ENCODE results near the gene TMSB15A.
"Not testable (repeated sequence)": the region's sequence is repeated elsewhere in the genome, so short reads cannot be mapped to it uniquely, and the experiment has no call there.

Gene TMSB15A

GRCh38 chrX:102515975-102516941, at the start of gene TMSB15A:
TMSB15A (minus strand) TSS chrX:102516739.
- peak; percentile 67 for DNase-seq

- DNase-seq = no peak
Measured at GRCh38 chrX:102560423-102561068, 44.0 kb upstream of the TMSB15A start.

GRCh38 chrX:102558607-102559006, 42.1 kb upstream of the TMSB15A start:
- no peak for DNase-seq

- no peak for DNase-seq
Measured at GRCh38 chrX:102548231-102548630, 31.7 kb upstream of the TMSB15A start.

DNA sequence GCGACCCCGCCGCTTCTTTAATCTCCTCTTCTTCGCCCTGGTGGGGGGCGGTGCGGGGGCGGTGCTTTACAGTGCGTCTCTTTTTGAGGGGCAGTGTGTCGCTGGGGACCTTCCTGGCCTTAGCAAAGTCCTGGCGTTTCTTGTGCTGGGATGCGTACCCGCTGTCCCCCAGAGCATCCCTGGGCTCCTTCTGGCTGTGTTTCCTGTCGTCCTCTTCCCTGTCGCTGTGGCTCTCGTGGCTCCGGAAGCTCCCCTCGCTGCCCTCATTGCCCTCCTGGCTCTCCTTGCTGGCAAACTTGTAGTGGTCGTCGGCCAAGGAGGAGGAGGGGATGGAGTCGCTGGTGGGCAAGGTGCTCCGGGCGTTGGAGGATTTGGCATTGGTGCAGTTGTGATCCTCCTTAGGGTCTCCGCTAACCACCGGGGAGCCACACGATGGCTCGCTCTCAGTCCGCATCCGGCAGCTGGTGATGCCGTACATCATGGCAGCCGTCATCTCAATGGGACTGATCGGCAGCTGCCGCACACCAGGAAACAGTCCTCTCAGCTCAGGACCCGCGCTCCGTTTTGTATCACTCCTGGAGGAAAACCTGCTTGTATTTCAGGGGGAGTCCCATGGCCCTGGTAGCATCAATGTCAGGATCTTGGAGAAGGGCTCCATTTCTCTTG, 30.4 kb upstream of the TMSB15A start:
- peak; percentile 56 for DNase-seq

GRCh38 chrX:102546175-102546574, 29.6 kb upstream of the TMSB15A start:
- DNase-seq = not testable (repeated sequence)

GRCh38 chrX:102535958-102536357, 19.4 kb upstream of the TMSB15A start:
- DNase-seq = no peak

DNA sequence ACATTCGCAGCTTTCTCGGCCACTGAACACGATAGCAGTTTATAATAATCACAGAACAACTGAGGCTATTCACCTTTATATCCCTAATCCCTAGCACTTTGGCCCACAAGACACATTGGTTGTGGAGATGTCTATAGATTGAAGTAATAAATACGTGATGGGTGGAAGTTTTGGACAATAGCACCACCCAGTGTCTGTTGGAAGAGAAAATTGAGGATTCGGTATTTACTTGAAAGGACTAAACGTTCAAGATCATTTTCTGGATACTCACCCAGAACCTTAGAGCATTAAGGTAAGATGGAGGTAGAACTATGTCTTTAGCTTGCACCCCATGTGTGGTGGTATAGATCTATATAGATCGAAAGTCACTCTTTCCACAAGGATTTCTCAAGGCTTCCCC, 787 bp upstream of the TMSB15A start:
- DNase-seq = peak; percentile 2

- no peak for DNase-seq
Measured at GRCh38 chrX:102514536-102514935, 2.0 kb downstream of the TMSB15A start.

DNA sequence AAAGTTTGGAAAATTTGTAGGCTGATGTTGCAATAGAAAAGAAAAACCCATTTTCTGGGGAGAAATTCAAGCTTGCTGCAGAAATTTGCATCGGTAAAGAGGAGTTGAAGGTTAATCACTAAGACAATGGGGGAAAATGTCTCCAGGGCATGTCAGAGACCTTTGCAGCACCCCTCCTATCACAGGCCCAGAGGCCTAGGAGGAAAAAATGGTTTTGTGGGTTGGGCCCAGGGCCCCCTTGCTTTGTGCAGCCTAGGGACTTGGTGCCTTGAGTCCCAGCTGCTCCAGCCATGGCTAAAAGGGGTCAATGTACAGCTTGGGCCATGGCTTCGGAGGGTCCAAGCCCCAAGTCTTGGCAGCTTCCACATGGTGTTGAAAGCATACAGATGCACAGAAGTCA, 17.8 kb downstream of the TMSB15A start:
- no peak for DNase-seq

DNA sequence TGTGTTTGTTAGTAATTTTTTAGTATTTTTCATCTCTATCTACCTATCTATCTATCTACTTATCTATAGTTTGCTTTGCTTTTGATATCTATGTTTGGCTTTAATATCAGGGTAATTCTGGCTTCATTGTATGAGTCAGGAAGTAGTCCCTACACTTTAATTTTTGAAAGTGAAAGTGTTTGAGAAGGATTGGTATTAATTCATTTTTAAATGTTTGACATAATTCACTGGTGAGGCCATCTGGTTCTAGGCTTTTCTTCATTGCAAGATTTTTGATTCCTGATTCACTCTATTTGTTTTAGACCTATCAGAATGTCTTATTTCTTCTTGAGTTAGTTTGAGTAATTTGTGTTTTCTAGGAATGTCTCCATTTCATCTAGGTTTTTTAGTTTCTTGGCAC, 24.8 kb downstream of the TMSB15A start:
- DNase-seq = no peak

DNA sequence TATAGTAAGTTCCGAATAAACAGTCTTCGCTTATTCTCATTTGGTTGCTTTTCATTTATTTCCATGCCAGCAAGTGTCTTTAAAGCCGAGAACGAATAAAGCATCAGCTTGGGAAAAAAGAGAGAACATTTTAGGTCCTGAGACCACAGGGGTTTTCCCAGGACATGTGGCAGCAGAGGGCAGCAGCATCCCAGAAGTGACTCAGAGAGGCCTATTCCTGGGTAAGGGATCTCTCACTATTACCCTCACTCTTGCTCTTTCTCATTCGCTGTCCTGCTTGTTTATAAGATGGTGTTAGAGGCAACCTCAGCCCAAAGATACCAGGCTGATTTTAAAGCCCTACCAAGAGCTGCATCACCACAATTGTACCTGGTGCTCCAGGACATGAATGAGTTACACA, 37.8 kb downstream of the TMSB15A start:
- not testable (repeated sequence) for DNase-seq

- DNase-seq = not testable (repeated sequence)
Measured at GRCh38 chrX:102471762-102472220, 44.7 kb downstream of the TMSB15A start, which contains the start of gene TCP11X2. TCP11X2 (minus strand) TSS chrX:102471812.

- DNase-seq = not testable (repeated sequence)
Measured at GRCh38 chrX:102470215-102470614, 46.3 kb downstream of the TMSB15A start.
